ENCODE data around the gene PAX5. TPM values are rescaled to one million over a fixed set of nuclear protein-coding genes. Genes with fewer than 3 reads are reported as not detected.

PAX5 gene
- total and polyA plus RNA-seq, 2 of the 13 experiments (the other 11 are each of a cell fraction or from before 2014, with no cell fraction given), result not detected

GRCh38 chr9:36844961-36845360, 189.1 kb downstream of the PAX5 start (continued):
- no peak for TF ChIP-seq ZNF281 (CRISPR knock-in tag; IDR thresholded peaks at IDR 0.05; ENCODE audit: borderline replicate concordance)

GRCh38 chr9:36843964-36844363, 190.1 kb downstream of the PAX5 start:
- Histone ChIP-seq H3K27me3 (ENCODE audit: control insufficient read depth in 1 of 2, insufficient read depth in 2 of 2, low read length in 2 of 2) (peaks cover 5 to 15% of the 10 kb centered on the region in 2 experiments; a peak in 3 of 5 replicates), H3K9ac (ENCODE audit: insufficient read depth, low read depth, low read length) (no peak overlapping the region), H3K27ac (ENCODE audit: extremely low read length, insufficient read depth, low read length) (no peak overlapping the region), H3K4me2 (ENCODE audit: low read depth, low read length) (no peak overlapping the region), H3K36me3 (replicated peaks in 1 of 2; ENCODE audit: control insufficient read depth in 1 of 2, insufficient read depth in 2 of 2, low read length in 2 of 2) (no peaks in the 10 kb centered on the region), H3K4me3 (replicated peaks in 1 of 3; ENCODE audit: insufficient read depth in 1 of 3, low read depth in 2 of 3, low read length in 3 of 3) (no peak overlapping the region), H3K79me2 (ENCODE audit: insufficient read depth, low read length) (no peaks in the 10 kb centered on the region), H4K20me1 (ENCODE audit: insufficient read depth, low read length) (no peaks in the 10 kb centered on the region), H3K4me1 (ENCODE audit: insufficient read depth, low read length) (peaks cover 37% of the 10 kb centered on the region), H3K9me3 (ENCODE audit: low read length) (no peaks in the 10 kb centered on the region), H2AFZ (ENCODE audit: low read length) (no peak overlapping the region)
- FAIRE-seq (no peak), ATAC-seq (no peak), DNase-seq (ENCODE audit: low spot score) (no peak)
- ChIA-PET CTCF (ENCODE audit: low intra/inter-chr PET ratio, low total read pairs) (no interaction called here), POLR2A (no interaction called here)
- TF ChIP-seq ZNF737 (CRISPR knock-in tag; IDR thresholded peaks at IDR 0.05; ENCODE audit: borderline replicate concordance) (no peak), SMARCE1 (IDR thresholded peaks at IDR 0.05; ENCODE audit: borderline replicate concordance) (no peak), MYNN (CRISPR knock-in tag; IDR thresholded peaks at IDR 0.05; ENCODE audit: low read depth) (no peak), ZBTB38 (CRISPR knock-in tag; IDR thresholded peaks at IDR 0.05) (no peak), SP4 (CRISPR knock-in tag; IDR thresholded peaks at IDR 0.05) (no peak), ZBTB39 (CRISPR knock-in tag; IDR thresholded peaks at IDR 0.05) (no peak), SIN3A (IDR thresholded peaks at IDR 0.05; ENCODE audit: borderline replicate concordance, low read depth, low read length) (no peak)
- in situ Hi-C loops (cut with HindIII; ENCODE audit: extremely low pct_ligation_motif_present, low pct_unique_long_range_greater_than_20kb) (no loop called here), intact Hi-C loops (cut with micrococcal nuclease; ENCODE audit: unreplicated experiment) (no loop called here)
- no TSS peak for BruUV-seq (replicated peaks)
- WGBS (ENCODE audit: low lambda C conversion rate), result 0% methylated on average over 1 of the region's 1 CpG

Data from HepG2 (cell line).